OCI-LY7 (cell line): Measurements from ENCODE around the gene C10orf62.

ENCODE experiments used
- EZH2phosphoT487 ChIP-seq: fragments of 200-600 bp; sonication (generic); IDR thresholded peaks from 2 replicates; pipeline ENCODE4 v1.6.1; 2018; ENCODE audit warnings: low read depth, borderline replicate concordance, mild to moderate bottlenecking, mixed run types, antibody characterized with exemption, low read length, moderate library complexity, mixed read lengths
- TF ChIP-seq, protein P1 (sequence below): fragments of 200-600 bp; sonication (generic); conservative IDR thresholded peaks from 2 replicates; pipeline ENCODE4 v1.5.1; 2014; ENCODE audit warnings: mild to moderate bottlenecking, antibody characterized with exemption, low read length, moderate library complexity, mixed read lengths

DNA sequence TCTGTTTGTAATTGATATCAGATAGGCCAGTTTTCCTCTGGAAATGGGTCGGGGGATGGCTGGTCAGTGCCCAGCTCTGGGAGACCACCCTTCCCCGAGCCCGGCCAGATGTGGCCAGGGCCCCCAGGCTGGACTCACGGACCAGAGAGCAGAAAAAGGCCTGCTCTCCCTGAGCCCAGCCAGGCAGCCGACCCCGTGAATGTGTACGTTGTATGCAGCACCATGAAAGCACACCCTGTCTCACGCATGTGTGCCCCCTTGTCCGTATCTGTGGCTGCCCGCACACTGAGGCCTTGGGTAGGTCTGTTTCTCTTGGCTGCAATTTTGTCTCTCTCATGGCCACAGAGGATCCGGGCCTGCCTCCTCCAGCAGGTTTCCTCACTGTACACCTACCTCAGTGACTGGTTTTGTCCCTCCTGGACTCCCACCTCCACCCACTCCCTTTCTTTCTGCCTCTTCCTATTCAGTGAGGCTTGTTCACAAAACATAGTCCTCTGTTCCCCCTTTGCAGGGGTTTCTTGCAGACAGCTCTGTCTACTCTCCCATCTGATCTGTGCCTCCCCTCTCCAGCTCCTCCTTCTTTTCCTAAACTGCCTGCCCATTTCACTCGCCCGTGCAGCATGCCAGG lies 40.6 kb upstream of the C10orf62 start:
- TF ChIP-seq, protein P1, sequence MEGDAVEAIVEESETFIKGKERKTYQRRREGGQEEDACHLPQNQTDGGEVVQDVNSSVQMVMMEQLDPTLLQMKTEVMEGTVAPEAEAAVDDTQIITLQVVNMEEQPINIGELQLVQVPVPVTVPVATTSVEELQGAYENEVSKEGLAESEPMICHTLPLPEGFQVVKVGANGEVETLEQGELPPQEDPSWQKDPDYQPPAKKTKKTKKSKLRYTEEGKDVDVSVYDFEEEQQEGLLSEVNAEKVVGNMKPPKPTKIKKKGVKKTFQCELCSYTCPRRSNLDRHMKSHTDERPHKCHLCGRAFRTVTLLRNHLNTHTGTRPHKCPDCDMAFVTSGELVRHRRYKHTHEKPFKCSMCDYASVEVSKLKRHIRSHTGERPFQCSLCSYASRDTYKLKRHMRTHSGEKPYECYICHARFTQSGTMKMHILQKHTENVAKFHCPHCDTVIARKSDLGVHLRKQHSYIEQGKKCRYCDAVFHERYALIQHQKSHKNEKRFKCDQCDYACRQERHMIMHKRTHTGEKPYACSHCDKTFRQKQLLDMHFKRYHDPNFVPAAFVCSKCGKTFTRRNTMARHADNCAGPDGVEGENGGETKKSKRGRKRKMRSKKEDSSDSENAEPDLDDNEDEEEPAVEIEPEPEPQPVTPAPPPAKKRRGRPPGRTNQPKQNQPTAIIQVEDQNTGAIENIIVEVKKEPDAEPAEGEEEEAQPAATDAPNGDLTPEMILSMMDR = no peak
- no peak for TF ChIP-seq EZH2phosphoT487
